ENCODE results near the gene TMEM38A.

TMEM38A gene

GRCh38 chr19:16660763-16661479 is at the start of gene TMEM38A:
Gene TMEM38A (plus strand): TSS chr19:16661139. CDS start chr19:16661218, 79 bp downstream.
- DNase-seq (peak; percentile 54), ATAC-seq (peak; percentile 6)

GRCh38 chr19:16612636-16613035 is 48.3 kb upstream of the TMEM38A start:
- DNase-seq (no peak), ATAC-seq (no peak)

GRCh38 chr19:16613841-16614240 is 47.1 kb upstream of the TMEM38A start:
- ATAC-seq = no peak

GRCh38 chr19:16614941-16615340 is 46.0 kb upstream of the TMEM38A start:
- DNase-seq (no peak), ATAC-seq (no peak)

More at GRCh38 chr19:16613841-16614240, 47.1 kb upstream of the TMEM38A start:
- DNase-seq = no peak

- DNase-seq (no peak), ATAC-seq (no peak)
These were observed 45.1 kb upstream of the TMEM38A start for GRCh38 chr19:16615808-16616207.

- DNase-seq (no peak), ATAC-seq (no peak)
These were observed 42.7 kb upstream of the TMEM38A start for GRCh38 chr19:16618248-16618647.

- DNase-seq (no peak), ATAC-seq (no peak)
These were observed 41.5 kb upstream of the TMEM38A start for GRCh38 chr19:16619457-16619856.

GRCh38 chr19:16620018-16620417 is 40.9 kb upstream of the TMEM38A start:
- ATAC-seq (no peak), DNase-seq (no peak)

GRCh38 chr19:16620584-16620983 is 40.4 kb upstream of the TMEM38A start:
- DNase-seq = no peak
- ATAC-seq = no peak

- ATAC-seq = no peak
These were observed 39.7 kb upstream of the TMEM38A start for GRCh38 chr19:16621165-16621800.

GRCh38 chr19:16623066-16623465 is 37.9 kb upstream of the TMEM38A start:
- ATAC-seq = no peak
- DNase-seq = no peak

More at GRCh38 chr19:16621165-16621800, 39.7 kb upstream of the TMEM38A start:
- no peak for DNase-seq

GRCh38 chr19:16623576-16623975 is 37.4 kb upstream of the TMEM38A start:
- ATAC-seq = no peak
- no peak for DNase-seq

GRCh38 chr19:16624236-16624635 is 36.7 kb upstream of the TMEM38A start:
- ATAC-seq = no peak
- no peak for DNase-seq

- ATAC-seq (no peak), DNase-seq (no peak)
These were observed 35.6 kb upstream of the TMEM38A start for GRCh38 chr19:16625163-16625958.

GRCh38 chr19:16626796-16627192 is 34.1 kb upstream of the TMEM38A start:
- no peak for ATAC-seq
- peak; percentile 27 for DNase-seq

GRCh38 chr19:16627193-16627927 is 33.6 kb upstream of the TMEM38A start:
- DNase-seq = peak; percentile 24
- no peak for ATAC-seq

GRCh38 chr19:16627928-16628182 is 33.1 kb upstream of the TMEM38A start:
- DNase-seq = peak; percentile 10
- no peak for ATAC-seq

- peak; percentile 96 for ATAC-seq
These were observed 32.6 kb upstream of the TMEM38A start, which contains the start of gene MED26 for GRCh38 chr19:16628183-16628983. Gene MED26 (minus strand): TSS chr19:16628204. CDS start chr19:16627943, 261 bp downstream.

GRCh38 chr19:16628984-16629691 is 31.8 kb upstream of the TMEM38A start:
- no peak for DNase-seq
- no peak for ATAC-seq

More at GRCh38 chr19:16628183-16628983, 32.6 kb upstream of the TMEM38A start, which contains the start of gene MED26:
- peak; percentile 98 for DNase-seq

GRCh38 chr19:16631465-16631864 is 29.5 kb upstream of the TMEM38A start:
- DNase-seq (no peak), ATAC-seq (no peak)

- no peak for DNase-seq
These were observed 23.4 kb upstream of the TMEM38A start for GRCh38 chr19:16637535-16637934.

More at GRCh38 chr19:16637535-16637934, 23.4 kb upstream of the TMEM38A start:
- ATAC-seq = no peak

Measured in stimulated activated naive CD8-positive, alpha-beta T cell treated with anti-CD3 and anti-CD28 coated beads, Interleukin-15, Interleukin-2, amounts not matched to agents 100 U/mL and 50 U/mL, for 24 hours (primary cell).